K562 (cell line): Measurements from ENCODE around the gene ANKRD13B. TPM values are rescaled to one million over a fixed set of nuclear protein-coding genes. Genes with fewer than 3 reads are reported as not detected.

ENCODE experiments used
- CXXC5 ChIP-seq: fragments of 250-450 bp; sonication (Bioruptor Pico); IDR thresholded peaks from 2 replicates; pipeline ENCODE4 v1.8.0; 2022; ENCODE audit warnings: inconsistent platforms, mild to moderate bottlenecking, moderate library complexity
- ETV6 ChIP-seq, 3 experiments: fragments of 150-350 bp in 1 of 3; sonication (generic) in 1 of 3; formaldehyde crosslinking in 1 of 3; IDR thresholded peaks; 2 replicates each; pipeline versions ENCODE4 v1.6.1 to v1.8.0; 2014 to 2022; ENCODE audit warnings: borderline replicate concordance in 2 of 3, low read depth in 2 of 3, antibody characterized with exemption in 1 of 3, low read length in 1 of 3, mild to moderate bottlenecking in 1 of 3, missing genetic modification reagents in 1 of 3
- GTF2B ChIP-seq: IDR thresholded peaks from 2 replicates; pipeline ENCODE4 v1.6.1; 2011; ENCODE audit not compliant: insufficient read length; ENCODE audit errors: extremely low read depth
- KLF1 ChIP-seq: fragments of 450-650 bp; IDR thresholded peaks from 2 replicates; pipeline ENCODE4 v1.6.1; 2016; ENCODE audit warnings: missing genetic modification characterization, missing compliant biosample characterization
- MAFG ChIP-seq: fragments of 450-650 bp; conservative IDR thresholded peaks from 2 replicates; pipeline ENCODE4 v1.6.1; 2016; ENCODE audit warnings: missing genetic modification characterization, missing compliant biosample characterization
- MYC ChIP-seq, 2 experiments: fragments of 250-450 bp in 1 of 2; sonication (Bioruptor Pico) in 1 of 2; IDR thresholded peaks; 2 replicates each; pipeline versions ENCODE4 v1.5.1 to v1.6.1; 2012 to 2021; ENCODE audit warnings: low read depth in 2 of 2, borderline replicate concordance in 1 of 2, improper control_type of control experiment in 1 of 2, low read length in 1 of 2, mild to moderate bottlenecking in 1 of 2, moderate library complexity in 1 of 2
- PATZ1 ChIP-seq: fragments of 250-450 bp; sonication (Bioruptor Pico); IDR thresholded peaks from 2 replicates; pipeline ENCODE4 v1.5.0; 2020; ENCODE audit warnings: mild to moderate bottlenecking, borderline replicate concordance
- RHOXF2B ChIP-seq: fragments of 250-450 bp; sonication (Bioruptor Pico); conservative IDR thresholded peaks from 2 replicates; pipeline ENCODE4 v1.5.1; 2021
- THRAP3 ChIP-seq: fragments of 450-650 bp; IDR thresholded peaks from 2 replicates; pipeline ENCODE4 v1.6.1; 2016; ENCODE audit warnings: mild to moderate bottlenecking, inconsistent platforms, borderline replicate concordance
- UBTF ChIP-seq, 2 experiments: IDR thresholded peaks; 2 replicates each; pipeline ENCODE4 v1.6.1; 2012; ENCODE audit warnings: improper control_type of control experiment in 2 of 2, low read depth in 2 of 2, low read length in 2 of 2, borderline replicate concordance in 1 of 2
- ZBTB1 ChIP-seq: sonication (generic); formaldehyde crosslinking; IDR thresholded peaks from 2 replicates; pipeline ENCODE4 v1.8.1; 2023; ENCODE audit warnings: missing genetic modification reagents, low read depth, mild to moderate bottlenecking, borderline replicate concordance
- ZBTB8A ChIP-seq: fragments of 450-650 bp; IDR thresholded peaks from 2 replicates; pipeline ENCODE4 v1.6.1; 2018; ENCODE audit warnings: mild to moderate bottlenecking, moderate library complexity; ENCODE audit not compliant: partially characterized antibody
- ZFX ChIP-seq: sonication (generic); formaldehyde crosslinking; IDR thresholded peaks from 2 replicates; pipeline ENCODE4 v1.8.0; 2022; ENCODE audit warnings: mild to moderate bottlenecking, missing genetic modification reagents, moderate library complexity
- polyA plus RNA-seq, 8 experiments: library from polyadenylated mRNA; depleted of rRNA in 4 of 8; stranded (reverse) in 5 of 8; unstranded in 3 of 8; fragments of >200 nt; fragmentation: Nextera tagmentation in 2 of 8; fragmentation: Illumina TruSeq in 1 of 8; extraction: Ambion mirVana in 2 of 8; extraction: Trizol in 1 of 8; gene quantifications; 2 replicates each; pipeline versions ENCODE4 v1.2.1 to v1.2.3, GENCODE V29; 2011 to 2014; ENCODE audit warnings: inconsistent platforms in 1 of 8, missing spikeins in 1 of 8
- total RNA-seq, 7 experiments: library from RNA; depleted of rRNA in 6 of 7; stranded (reverse); fragments of >200 nt in 6 of 7; fragmentation: Illumina TruSeq in 2 of 7; extraction: Trizol in 2 of 7; gene quantifications; 2 replicates each; pipeline versions ENCODE4 v1.2.1 to v1.2.3, GENCODE V29; 2011 to 2021; ENCODE audit warnings: low replicate concordance in 1 of 7
- TF ChIP-seq, protein P1 (sequence below): fragments of 200-800 bp; sonication (Bioruptor generic); IDR thresholded peaks from 2 replicates; pipeline ENCODE4 v1.6.1; 2016; ENCODE audit warnings: missing genetic modification characterization, missing compliant biosample characterization

The ANKRD13B gene
- total and polyA plus RNA-seq, 9 of the 15 experiments (the other 6 are each of a cell fraction or from before 2014, with no cell fraction given), result 0.15 to 28.1 (median 4.6) TPM

GRCh38 chr17:29615492-29616299, 22.8 kb downstream of the ANKRD13B start (continued):
- TF ChIP-seq GTF2B (no peak), ZBTB1 (CRISPR knock-in tag) (no peak), RHOXF2B (CRISPR knock-in tag) (no peak), ZFX (CRISPR knock-in tag) (peak; percentile 48; the same call in 1 of the 2 replicates), CXXC5 (CRISPR knock-in tag) (peak; percentile 59), UBTF (IDR thresholded peaks at IDR 0.05; ENCODE audit: borderline replicate concordance in 1 of 2, low read depth in 2 of 2, low read length in 2 of 2) (peak in 1 of 2 experiments; percentile 65; a peak in 1 of 4 replicates), ETV6 (IDR thresholded peaks at IDR 0.05; ENCODE audit: borderline replicate concordance in 1 of 2, low read depth in 2 of 2, low read length in 1 of 2) (no peak), ETV6 (CRISPR knock-in tag; IDR thresholded peaks at IDR 0.05; ENCODE audit: borderline replicate concordance) (no peak), MYC (IDR thresholded peaks at IDR 0.05; ENCODE audit: low read depth, low read length) (0 out of 2 replicates have a peak, but pooled peaks have one; percentile 38), MYC (CRISPR knock-in tag; IDR thresholded peaks at IDR 0.05; ENCODE audit: borderline replicate concordance, low read depth) (no peak), ZBTB8A (no peak), MAFG (no peak), KLF1 (tag) (no peak), PATZ1 (CRISPR knock-in tag) (no peak), THRAP3 (no peak)
- TF ChIP-seq, protein P1, sequence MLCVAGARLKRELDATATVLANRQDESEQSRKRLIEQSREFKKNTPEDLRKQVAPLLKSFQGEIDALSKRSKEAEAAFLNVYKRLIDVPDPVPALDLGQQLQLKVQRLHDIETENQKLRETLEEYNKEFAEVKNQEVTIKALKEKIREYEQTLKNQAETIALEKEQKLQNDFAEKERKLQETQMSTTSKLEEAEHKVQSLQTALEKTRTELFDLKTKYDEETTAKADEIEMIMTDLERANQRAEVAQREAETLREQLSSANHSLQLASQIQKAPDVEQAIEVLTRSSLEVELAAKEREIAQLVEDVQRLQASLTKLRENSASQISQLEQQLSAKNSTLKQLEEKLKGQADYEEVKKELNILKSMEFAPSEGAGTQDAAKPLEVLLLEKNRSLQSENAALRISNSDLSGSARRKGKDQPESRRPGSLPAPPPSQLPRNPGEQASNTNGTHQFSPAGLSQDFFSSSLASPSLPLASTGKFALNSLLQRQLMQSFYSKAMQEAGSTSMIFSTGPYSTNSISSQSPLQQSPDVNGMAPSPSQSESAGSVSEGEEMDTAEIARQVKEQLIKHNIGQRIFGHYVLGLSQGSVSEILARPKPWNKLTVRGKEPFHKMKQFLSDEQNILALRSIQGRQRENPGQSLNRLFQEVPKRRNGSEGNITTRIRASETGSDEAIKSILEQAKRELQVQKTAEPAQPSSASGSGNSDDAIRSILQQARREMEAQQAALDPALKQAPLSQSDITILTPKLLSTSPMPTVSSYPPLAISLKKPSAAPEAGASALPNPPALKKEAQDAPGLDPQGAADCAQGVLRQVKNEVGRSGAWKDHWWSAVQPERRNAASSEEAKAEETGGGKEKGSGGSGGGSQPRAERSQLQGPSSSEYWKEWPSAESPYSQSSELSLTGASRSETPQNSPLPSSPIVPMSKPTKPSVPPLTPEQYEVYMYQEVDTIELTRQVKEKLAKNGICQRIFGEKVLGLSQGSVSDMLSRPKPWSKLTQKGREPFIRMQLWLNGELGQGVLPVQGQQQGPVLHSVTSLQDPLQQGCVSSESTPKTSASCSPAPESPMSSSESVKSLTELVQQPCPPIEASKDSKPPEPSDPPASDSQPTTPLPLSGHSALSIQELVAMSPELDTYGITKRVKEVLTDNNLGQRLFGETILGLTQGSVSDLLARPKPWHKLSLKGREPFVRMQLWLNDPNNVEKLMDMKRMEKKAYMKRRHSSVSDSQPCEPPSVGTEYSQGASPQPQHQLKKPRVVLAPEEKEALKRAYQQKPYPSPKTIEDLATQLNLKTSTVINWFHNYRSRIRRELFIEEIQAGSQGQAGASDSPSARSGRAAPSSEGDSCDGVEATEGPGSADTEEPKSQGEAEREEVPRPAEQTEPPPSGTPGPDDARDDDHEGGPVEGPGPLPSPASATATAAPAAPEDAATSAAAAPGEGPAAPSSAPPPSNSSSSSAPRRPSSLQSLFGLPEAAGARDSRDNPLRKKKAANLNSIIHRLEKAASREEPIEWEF (CRISPR knock-in tag), result no peak
